GM19438 (cell line): ENCODE measurements around the gene CAMK1D.
"Not testable (repeated sequence)": the region's sequence is repeated elsewhere in the genome, so short reads cannot be mapped to it uniquely, and the experiment has no call there.

Experiments used
- ATAC-seq: cut with Tn5 transposase; IDR thresholded peaks from one replicate; pipeline ENCODE4 v1.9.1; 2021; ENCODE audit warnings: low read depth; ENCODE audit not compliant: unreplicated experiment

Gene CAMK1D

GRCh38 chr10:12707461-12708185 is 358.3 kb downstream of the CAMK1D start:
- no peak for ATAC-seq

DNA sequence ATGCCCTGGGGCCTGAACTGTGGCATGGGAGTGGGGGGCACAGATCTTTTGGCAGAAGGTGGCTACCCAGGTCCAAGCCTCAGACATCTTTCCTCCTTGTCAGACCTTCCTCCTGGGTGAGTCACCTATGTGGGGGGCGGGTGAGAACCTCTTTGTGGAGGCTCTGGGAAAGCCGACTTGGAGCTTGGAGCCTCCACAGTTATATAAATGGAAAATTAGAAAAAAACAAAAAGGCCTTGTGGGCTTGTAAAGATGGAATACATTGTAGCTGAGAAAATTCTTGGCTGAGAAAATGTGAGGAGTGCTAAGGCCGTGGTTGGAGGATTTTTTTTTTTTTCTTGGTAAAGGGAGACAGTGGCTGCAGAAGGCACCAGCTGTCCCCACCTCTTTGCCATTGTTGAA is 359.7 kb downstream of the CAMK1D start:
- ATAC-seq: no peak

GRCh38 chr10:12709521-12709963 is 360.2 kb downstream of the CAMK1D start:
- no peak for ATAC-seq

DNA sequence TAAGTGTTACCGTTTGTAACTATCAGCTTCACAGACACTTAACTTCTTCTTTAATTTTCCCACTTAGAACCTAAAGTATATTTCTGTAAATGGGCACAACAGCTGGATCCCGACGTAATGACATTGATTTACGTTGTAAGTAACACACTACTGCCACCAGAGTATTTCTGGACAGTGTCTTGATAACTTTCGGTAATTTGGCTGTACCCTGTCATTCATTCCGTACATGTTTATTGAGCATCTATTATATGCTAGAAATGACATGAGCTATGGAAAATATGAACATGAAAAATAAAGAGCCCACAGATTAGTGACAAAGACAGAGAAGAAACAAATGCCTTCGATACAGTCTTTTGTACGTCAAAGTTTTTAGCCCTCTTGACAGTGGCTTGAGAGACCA is 360.8 kb downstream of the CAMK1D start:
- ATAC-seq: no peak

DNA sequence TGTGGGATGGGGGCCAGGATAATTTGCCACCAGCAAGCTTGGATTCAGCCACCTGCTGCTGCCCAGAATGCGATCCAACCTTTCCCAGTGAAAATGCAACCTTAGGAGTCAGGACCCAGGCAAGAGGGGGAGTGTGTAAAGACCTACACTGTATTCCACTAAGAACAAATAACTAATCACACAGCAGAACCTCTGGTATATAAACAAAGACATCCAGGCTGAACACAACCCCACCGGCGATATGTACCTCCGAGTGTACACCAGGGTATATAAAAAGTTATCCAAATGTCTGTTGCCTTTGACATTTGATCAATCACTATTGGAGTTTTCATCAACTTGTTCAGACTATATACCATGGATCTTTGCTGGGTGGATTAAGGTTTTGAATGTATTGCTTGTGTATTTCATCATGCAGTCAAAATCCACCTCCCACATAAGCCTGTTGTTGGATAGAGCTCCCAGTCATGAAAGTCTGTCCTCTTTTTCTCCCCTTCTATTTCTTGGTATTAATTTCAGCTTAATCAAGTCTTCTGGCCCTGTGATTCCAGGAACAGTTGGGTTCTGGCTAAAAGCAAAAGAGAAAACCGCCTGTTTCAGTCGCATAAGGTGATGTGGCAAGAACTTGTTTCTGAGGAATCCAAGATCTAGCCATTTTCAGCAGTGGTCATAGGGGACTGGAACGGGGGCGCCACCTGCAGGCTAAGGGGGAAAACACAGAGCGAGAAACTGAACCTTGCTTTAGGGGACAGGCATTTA is 361.4 kb downstream of the CAMK1D start:
- no peak for ATAC-seq

- ATAC-seq: no peak
Measured at GRCh38 chr10:12711350-12711708, 362.0 kb downstream of the CAMK1D start.

- no peak for ATAC-seq
Measured at GRCh38 chr10:12712293-12712983, 363.1 kb downstream of the CAMK1D start.

DNA sequence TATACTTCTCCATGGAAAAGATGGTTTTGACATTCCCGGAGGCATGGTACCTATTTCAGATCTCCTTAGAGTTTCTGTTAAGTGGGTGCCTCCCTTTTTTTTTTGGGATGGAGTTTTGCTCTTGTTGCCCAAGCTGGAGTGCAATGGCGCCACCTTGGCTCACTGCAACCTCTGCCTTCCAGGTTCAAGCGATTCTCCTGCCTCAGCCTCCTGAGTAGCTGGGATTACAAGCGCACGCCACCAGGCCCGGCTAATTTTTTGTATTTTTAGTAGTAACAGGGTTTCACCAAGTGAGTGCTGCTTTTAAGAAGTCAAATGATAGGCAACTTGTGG is 363.6 kb downstream of the CAMK1D start:
- ATAC-seq: not testable (repeated sequence)

DNA sequence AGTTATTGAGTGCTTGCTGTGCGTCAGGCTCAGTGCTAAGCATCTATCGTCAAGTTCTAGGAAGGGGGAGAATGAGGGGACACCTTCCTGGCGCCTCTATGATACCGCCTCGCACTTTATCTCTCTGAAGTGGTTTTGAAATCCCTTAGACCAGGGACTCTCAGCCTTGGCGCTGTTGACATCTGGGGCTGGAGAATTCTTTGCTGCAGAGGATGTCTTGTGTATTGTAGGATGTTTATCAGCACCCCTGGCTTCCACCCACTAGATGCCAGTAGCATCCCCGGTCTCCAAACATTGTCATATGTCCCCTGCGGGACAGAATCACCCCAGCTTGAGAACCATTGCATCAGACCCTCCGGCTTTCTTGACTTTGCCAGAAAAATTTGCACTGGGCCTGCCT is 366.7 kb downstream of the CAMK1D start:
- no peak for ATAC-seq

- ATAC-seq: no peak
Measured at GRCh38 chr10:12717981-12718707, 368.8 kb downstream of the CAMK1D start.

DNA sequence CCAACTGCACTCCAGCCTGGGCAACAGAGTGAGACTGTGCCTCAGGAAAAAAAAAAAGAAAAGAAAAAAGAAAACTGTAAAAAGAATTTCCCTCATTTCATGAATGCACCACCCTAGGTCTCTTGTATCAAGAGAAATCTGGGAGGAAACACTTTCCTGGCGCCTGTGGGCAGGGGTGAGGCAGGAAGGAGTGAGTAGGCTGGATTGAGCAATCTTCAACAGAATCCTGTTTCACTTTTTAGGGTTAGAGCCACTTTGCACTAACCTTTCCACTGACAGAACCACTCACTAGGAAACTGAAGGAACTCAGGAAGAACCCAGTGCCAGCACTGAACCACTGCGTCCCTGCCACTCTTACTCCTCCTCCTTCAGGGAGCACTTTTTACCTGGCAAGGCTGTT is 370.0 kb downstream of the CAMK1D start:
- no peak for ATAC-seq

- ATAC-seq: no peak
Measured at GRCh38 chr10:12720217-12720981, 371.1 kb downstream of the CAMK1D start.

DNA sequence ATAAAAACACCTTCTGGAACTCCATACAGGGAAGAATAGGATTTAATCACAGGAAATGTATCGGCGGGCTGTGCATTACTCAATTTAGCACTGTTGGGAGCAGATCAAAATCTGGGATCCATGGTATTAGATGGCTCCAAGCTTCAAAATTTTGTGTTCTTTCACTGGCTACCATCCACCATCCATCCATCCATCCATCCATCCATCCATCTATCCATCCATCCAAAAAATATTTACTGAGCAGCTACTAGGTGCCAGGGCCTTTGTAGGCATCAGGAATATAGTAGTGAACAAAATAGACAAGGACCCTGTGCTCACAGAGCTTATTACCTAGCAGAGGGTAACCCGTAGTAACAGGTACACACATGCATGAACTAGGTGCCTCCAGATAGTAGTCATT is 372.0 kb downstream of the CAMK1D start:
- no peak for ATAC-seq

DNA sequence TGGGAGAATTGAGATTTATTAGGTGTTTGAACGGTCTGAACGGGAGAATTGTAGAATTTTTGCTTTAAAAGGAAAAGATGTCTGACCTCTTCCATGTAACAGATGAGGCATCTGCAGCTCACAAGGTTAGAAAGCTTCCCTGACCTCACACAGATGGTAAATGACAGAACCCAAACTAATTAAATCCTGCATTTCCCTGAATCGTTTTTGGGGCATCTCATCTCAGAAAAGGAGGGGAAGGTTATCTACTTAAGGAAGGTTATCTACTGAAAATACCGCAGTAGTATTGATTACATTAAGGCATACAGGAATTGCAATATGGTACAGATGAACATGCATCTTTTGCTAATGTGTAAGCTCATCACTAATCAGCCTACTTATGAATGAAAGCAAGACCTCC is 373.9 kb downstream of the CAMK1D start:
- no peak for ATAC-seq

GRCh38 chr10:12724807-12725579 is 375.6 kb downstream of the CAMK1D start:
- ATAC-seq: no peak

- not testable (repeated sequence) for ATAC-seq
Measured at GRCh38 chr10:12725580-12725888, 376.2 kb downstream of the CAMK1D start.

DNA sequence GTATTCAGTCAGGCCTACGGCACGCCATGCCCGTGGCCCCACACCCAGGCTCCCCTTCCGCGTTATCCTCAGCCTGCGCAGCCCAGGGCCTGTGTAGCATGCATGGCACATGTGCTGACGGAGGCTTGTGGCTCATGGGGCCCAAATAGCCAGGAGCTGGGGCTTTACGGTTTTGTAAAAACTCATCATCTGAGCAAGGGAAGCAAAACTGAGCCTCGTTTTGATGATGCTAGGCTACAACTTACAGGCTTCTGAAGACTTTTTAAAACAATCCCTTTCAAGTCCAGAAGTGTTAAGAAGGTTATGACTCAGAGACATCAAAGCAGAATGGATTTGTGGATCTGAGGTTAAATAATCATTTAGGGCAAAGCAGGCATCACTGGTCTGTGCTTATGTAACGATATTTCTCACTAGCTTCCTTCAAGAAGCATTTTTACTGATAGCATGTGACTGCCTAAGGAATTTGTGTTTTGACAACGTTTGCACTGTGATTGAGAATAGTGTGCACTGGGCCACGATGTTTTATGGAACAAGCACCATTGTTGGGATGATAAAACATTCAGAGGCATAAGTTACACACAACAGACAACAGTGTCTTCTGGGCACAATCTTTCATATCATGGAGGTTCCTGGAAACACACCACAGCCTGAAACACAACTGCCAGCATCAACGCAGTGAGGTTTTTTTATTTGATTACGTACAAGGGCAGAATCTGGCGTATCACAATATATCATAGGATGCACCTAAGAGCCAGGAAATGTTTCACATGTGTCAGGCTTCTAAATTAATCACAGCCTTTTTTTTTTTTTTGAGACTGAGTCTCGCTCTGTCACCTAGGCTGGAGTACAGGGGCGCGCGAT is 377.9 kb downstream of the CAMK1D start:
- no peak for ATAC-seq

- ATAC-seq: no peak
Measured at GRCh38 chr10:12727832-12728215, 378.5 kb downstream of the CAMK1D start.

DNA sequence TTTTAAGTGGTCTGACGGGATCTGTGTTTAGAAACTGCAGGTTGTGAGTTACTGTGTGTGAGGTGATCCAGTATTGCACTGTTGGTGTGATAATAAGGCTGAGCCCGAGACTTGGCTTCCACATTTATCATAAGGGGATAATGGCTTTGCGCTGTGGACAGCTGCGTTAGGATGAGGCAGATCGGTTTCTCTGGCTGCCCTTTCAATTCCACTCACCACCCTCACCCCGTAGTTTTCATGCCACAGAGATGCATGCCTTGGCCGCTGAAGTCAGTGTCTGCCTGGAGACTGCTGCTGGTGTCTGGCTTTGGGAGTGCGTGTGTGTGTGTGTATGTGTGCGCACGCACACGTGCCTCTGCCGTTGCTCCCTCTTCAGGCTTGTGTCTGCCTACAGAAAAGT is 379.1 kb downstream of the CAMK1D start:
- no peak for ATAC-seq
